IgD-negative memory B cell (primary cell): ENCODE results near the gene PC. TPM values are rescaled to one million over a fixed set of nuclear protein-coding genes. Genes with fewer than 3 reads are reported as not detected.
A peak's percentile ranks its signal among the peaks of the same experiment; 100 is the strongest.

Source experiments
- H3K27ac Mint-ChIP-seq, 3 donors: one replicate each; pipeline ENCODE4 v1.8.0; 2020 to 2022; ENCODE audit warnings: mild to moderate bottlenecking in 3 of 3, mixed read lengths in 3 of 3, moderate library complexity in 1 of 3
- H3K27me3 Mint-ChIP-seq: one replicate; pipeline ENCODE4 v1.8.0; 2021; ENCODE audit warnings: mixed read lengths
- H3K36me3 Mint-ChIP-seq: one replicate; pipeline ENCODE4 v1.8.0; 2020; ENCODE audit warnings: mild to moderate bottlenecking, mixed read lengths
- H3K4me1 Mint-ChIP-seq, 3 donors: one replicate each; pipeline ENCODE4 v1.8.0; 2020 to 2022; ENCODE audit warnings: mixed read lengths in 3 of 3, mild to moderate bottlenecking in 1 of 3
- H3K4me3 Mint-ChIP-seq, 4 donors: one replicate each; pipeline ENCODE4 v1.8.0; 2020 to 2022; ENCODE audit warnings: mild to moderate bottlenecking in 4 of 4, mixed read lengths in 4 of 4, moderate library complexity in 3 of 4
- H3K9me3 Mint-ChIP-seq, 3 donors: one replicate each; pipeline ENCODE4 v1.8.0; 2020 to 2021; ENCODE audit warnings: mixed read lengths in 3 of 3, mild to moderate bottlenecking in 1 of 3
- polyA plus RNA-seq: library from polyadenylated mRNA; unstranded; fragments of 300-500 nt; fragmentation: Illumina TruSeq; gene quantifications from one replicate; pipeline ENCODE4 v1.2.3, GENCODE V29; 2021

PC gene
- polyA plus RNA-seq, 1 donor from 2014 or later, result 1.3 TPM

DNA sequence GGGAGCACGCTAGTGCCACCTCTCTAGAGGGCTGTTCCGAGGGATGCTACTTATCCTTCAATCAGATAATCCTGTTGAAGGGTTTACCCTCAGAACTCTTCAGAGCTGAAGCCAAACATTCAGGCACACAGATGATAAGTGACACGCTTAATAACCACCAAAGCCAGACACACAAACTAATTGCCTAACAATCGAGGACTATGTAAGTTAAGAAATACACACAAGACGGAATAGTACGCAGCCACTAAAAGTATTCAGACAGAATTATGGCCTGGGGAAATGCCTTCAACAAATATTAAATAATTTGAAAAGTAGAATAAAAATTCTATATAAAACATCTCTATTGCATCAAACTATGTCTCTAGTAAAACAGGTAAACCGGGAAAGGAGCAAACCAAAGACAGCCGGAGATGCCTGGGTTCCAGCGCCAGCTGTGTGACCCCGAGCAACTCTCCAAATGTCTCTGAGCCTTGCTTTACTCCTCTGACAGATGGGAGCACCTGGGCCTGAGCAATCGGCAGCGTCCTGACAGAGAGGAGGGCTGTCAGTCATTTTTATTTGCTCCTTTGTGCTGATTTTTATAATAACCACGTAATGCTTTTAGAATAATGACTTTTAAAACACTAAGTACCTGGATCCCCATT, 90.0 kb downstream of the PC start:
- Mint-ChIP-seq H3K27me3 (no peaks in the 10 kb centered on the region), H3K4me1 (peaks cover 6 to 17% (median 14%) of the 10 kb centered on the region in 3 donors), H3K4me3 (peak overlapping the region; percentile 44 to 83 (median 67)), H3K9me3 (no peaks in the 10 kb centered on the region), H3K36me3 (no peaks in the 10 kb centered on the region), H3K27ac (peak overlapping the region in 2 of 3 donors; percentile 53 to 71)

DNA sequence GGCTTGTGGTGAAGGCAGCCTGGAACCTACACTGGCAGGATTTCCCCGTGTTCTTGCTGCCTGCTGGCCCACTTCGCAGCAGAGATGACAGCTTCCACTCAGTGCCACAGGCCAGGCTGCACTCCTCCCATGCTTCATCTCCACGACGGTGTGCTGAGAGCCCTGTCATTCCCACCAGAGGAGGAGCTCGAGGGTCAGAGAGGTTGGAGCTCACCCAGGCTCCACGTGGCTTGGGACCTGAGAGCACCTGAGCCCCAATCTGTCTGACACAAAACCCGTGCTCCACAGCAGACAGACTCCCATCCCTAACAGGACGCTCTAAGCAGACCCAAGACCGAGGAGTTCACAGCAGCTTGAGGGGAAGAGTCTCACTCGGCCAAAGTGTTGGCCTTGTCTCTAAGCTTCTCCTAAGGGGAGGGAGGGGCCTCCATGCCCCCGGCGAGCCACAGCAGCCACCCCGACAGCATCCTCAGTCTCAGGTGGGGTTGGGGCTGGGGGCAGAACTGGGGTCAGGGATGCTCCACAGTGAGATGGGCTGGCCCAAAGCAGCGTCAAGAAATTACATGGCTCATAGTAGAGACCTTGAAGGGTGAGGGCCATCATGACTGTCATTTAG, 90.7 kb downstream of the PC start:
- H3K27me3 Mint-ChIP-seq, result no peaks in the 10 kb centered on the region
- H3K4me3 Mint-ChIP-seq, result peak overlapping the region in 1 of 4 donors; percentile 62
- H3K27ac Mint-ChIP-seq, result no peak overlapping the region

DNA sequence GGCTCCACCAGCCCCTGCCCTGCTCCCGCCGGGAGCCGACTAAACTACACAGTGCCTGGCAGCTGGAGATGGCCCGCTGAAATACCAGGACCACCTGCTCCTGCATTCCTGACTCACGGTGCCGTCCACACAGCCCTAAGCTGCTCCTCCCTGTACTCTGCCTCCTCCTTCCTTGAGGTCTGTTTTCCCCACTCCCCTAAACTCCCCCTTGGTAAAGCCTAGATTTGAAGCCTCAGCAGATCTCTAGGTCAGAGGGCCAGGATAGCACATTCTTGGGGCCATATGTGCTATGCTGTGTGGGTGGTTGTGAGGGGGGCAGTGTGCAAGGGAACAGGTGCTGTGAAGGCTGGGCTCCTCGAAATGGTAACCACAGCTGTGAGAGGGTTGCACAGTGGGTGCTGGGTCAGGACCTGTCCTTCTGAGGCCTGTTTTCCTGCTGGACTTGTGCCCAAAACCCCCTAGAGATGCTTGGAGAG, 91.6 kb downstream of the PC start:
- Mint-ChIP-seq H3K27ac (no peak overlapping the region), H3K4me3 (no peak overlapping the region), H3K4me1 (peaks cover 6 to 17% (median 14%) of the 10 kb centered on the region in 3 donors), H3K27me3 (no peaks in the 10 kb centered on the region), H3K36me3 (no peaks in the 10 kb centered on the region), H3K9me3 (no peaks in the 10 kb centered on the region)

More for the DNA sequence above, 90.7 kb downstream of the PC start:
- Mint-ChIP-seq H3K9me3 (no peaks in the 10 kb centered on the region), H3K4me1 (peaks cover 6 to 17% (median 14%) of the 10 kb centered on the region in 3 donors), H3K36me3 (no peaks in the 10 kb centered on the region)

GRCh38 chr11:66866007-66866406, 92.2 kb downstream of the PC start:
- H3K4me1 Mint-ChIP-seq, result peaks cover 6 to 17% (median 14%) of the 10 kb centered on the region in 3 donors
- no peak overlapping the region for H3K27ac Mint-ChIP-seq
- no peaks in the 10 kb centered on the region for H3K27me3 Mint-ChIP-seq
- H3K4me3 Mint-ChIP-seq, result no peak overlapping the region
- no peaks in the 10 kb centered on the region for H3K36me3 Mint-ChIP-seq
- no peaks in the 10 kb centered on the region for H3K9me3 Mint-ChIP-seq

DNA sequence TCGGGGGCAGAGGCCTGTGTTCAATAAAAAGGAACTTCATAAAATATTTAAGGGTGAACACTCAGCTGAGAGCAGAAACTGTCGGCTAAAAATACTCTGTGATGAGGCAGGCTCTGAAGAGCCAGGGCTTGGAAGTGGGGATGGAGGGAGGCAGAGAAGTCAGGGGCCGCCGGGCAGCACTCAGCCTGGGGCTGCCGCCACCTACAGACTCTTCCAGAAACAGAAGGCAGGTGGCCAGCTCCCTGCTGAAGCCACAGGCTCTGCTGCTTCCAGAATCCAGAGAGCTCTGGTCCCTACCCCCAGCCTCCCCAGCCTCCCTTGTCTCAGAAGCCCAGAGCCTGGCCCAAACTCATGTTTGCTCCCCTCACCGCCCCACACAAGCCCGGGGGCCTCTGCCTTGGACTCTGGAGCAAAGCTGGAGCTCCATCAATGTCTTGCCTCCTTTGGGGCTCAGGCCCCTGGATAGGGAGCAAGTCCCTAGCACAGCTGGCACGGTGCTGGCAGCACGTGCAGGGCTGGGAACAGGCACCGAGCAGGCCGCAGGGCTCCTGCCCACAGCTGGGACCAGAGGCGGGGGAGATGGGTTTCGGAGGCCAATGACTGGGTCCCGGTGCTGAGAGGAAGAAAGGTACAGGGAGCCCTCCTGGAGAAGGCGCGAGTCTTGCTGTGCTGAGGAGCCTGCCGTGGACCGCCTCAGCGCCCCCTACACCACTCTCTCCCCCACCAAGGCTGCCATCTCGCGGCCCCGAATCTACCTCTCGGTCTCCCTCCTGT, 93.1 kb downstream of the PC start:
- H3K9me3 Mint-ChIP-seq, result no peaks in the 10 kb centered on the region
- H3K36me3 Mint-ChIP-seq, result no peaks in the 10 kb centered on the region
- H3K27me3 Mint-ChIP-seq, result no peaks in the 10 kb centered on the region
- peak overlapping the region in 2 of 3 donors; percentile 59 to 69 for H3K27ac Mint-ChIP-seq
- peak overlapping the region in 1 of 4 donors; percentile 15 for H3K4me3 Mint-ChIP-seq
- peaks cover 6 to 17% (median 14%) of the 10 kb centered on the region in 3 donors for H3K4me1 Mint-ChIP-seq

DNA sequence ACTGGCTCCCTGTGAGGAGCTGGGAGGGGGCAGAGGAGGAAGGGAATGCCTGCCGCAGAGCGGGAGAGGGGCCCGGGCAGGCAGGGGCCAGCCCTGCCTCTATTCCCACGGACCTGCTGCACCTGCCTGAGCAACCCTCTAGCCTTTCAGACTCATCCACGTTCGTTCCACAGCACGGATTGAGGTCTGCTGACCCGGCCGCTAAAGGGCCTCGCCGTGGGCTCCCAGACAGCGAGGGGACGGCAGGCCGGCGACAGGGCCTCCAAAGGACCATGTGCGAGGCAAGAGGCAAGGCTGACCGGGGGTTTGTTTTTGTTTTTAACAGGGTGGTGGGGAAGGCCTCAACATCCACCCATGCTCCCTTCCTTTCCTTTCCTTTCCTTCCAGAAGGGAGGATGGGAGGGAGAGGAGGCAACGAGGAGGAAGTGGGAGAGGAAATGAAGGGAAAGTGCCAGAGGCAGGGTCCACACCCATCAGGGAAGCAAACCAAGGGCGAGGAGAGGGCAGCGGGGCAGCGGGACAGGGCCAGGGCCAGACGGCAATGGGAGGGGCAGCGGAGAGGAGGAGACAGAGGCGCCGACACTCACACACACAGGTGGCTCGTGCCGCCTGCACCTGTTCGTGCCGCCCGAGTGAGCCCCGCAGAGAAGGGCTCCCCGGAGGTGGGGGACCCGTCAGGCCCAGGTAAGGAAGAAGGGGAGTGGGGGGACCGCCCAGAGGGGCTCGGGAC, 93.8 kb downstream of the PC start:
- no peaks in the 10 kb centered on the region for H3K27me3 Mint-ChIP-seq
- peaks cover 6 to 17% (median 14%) of the 10 kb centered on the region in 3 donors for H3K4me1 Mint-ChIP-seq
- H3K9me3 Mint-ChIP-seq, result no peaks in the 10 kb centered on the region
- peak overlapping the region in 1 of 4 donors; percentile 15 for H3K4me3 Mint-ChIP-seq
- peak overlapping the region in 1 of 3 donors; percentile 69 for H3K27ac Mint-ChIP-seq
- H3K36me3 Mint-ChIP-seq, result no peaks in the 10 kb centered on the region

GRCh38 chr11:66863428-66864125, 94.6 kb downstream of the PC start:
- Mint-ChIP-seq H3K9me3 (no peaks in the 10 kb centered on the region), H3K36me3 (no peaks in the 10 kb centered on the region), H3K27ac (no peak overlapping the region), H3K27me3 (no peaks in the 10 kb centered on the region), H3K4me3 (no peak overlapping the region), H3K4me1 (peaks cover 3 to 11% (median 10%) of the 10 kb centered on the region in 3 donors)

- Mint-ChIP-seq H3K4me3 (peak overlapping the region in 1 of 4 donors; percentile 43), H3K27me3 (no peaks in the 10 kb centered on the region), H3K9me3 (no peaks in the 10 kb centered on the region), H3K27ac (no peak overlapping the region), H3K36me3 (no peaks in the 10 kb centered on the region), H3K4me1 (peaks cover 0 to 7% (median 5%) of the 10 kb centered on the region in 3 donors)
Observed at GRCh38 chr11:66862559-66863037, 95.6 kb downstream of the PC start.

DNA sequence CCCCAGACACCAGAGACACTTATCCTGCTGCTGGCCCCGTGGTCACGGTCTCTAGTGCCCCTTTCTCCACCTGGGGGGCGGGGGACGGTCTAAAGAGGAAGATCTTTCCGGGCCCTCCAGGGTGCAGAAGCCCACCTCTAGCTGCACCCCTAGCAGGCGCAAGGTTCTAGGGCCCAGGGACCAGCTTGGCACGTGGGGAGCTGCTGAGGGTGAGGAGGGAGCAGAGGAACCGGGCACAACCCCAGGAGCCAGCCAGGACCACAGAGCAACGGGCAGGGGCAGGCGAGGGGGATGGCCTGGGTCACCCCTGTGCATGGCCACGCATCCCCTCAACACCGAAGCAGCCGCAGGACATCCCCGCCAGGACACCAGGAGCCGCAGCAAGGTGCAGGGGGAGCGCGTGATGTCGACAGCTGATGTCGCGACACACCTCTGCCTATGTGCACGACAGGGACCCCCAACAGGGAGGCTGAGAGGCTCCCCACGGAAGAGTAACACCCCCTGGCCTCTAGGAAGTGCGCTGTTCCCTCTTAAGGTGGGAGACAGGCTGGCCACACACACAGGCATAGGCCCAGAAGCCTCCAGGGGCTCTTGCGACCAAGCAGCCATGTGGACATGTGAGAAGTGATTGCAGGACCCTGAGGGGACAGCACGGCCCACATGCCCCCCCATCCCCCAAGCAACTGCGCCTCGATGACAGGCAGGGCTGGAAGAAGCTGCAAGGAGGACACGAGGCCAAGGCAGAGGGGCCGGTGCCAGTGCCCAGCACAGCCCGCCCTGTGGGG, 96.2 kb downstream of the PC start:
- Mint-ChIP-seq H3K4me3 (no peak overlapping the region), H3K4me1 (peaks cover 0 to 7% (median 5%) of the 10 kb centered on the region in 3 donors), H3K9me3 (no peaks in the 10 kb centered on the region), H3K27ac (no peak overlapping the region), H3K36me3 (no peaks in the 10 kb centered on the region), H3K27me3 (no peaks in the 10 kb centered on the region)

DNA sequence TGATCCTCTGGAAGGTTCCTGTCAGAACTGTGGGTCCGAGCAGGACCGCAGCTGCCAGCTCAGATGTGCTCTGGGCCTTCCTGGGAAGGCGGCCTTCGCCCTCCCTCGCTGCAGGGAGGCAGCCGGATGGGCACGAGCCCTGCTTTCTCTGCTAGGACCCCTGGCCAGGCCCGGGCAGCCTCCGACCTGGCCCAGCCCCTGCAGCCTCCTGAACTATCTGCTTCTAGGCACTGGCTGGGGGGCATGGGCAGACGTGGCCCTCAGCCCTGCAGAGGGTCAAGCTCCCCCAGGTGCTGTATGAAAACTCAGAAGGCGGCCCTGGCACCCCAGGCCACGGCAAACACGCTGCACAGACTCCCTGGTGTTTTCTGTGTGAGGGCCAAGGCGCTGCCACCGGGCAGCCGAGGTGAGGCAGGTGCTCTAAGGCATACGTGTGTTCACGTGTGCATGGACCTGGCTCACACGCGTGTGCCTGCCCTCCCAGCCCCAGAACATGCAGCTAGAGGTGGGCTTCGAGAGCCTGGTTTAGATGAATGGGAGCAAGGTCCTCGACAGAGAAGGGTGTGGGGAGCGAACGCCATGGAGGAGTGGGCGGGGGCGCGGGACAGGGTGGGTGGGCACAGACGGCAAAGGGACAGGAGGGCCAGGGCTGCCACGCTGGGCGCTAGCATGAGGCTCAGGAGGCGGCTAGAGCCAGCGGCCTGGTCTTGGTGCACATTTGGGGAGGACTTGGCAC, 97.0 kb downstream of the PC start:
- H3K27ac Mint-ChIP-seq, result no peak overlapping the region
- peaks cover 0 to 7% (median 5%) of the 10 kb centered on the region in 3 donors for H3K4me1 Mint-ChIP-seq
- H3K9me3 Mint-ChIP-seq, result no peaks in the 10 kb centered on the region
- H3K4me3 Mint-ChIP-seq, result no peak overlapping the region
- H3K27me3 Mint-ChIP-seq, result no peaks in the 10 kb centered on the region
- H3K36me3 Mint-ChIP-seq, result no peaks in the 10 kb centered on the region

DNA sequence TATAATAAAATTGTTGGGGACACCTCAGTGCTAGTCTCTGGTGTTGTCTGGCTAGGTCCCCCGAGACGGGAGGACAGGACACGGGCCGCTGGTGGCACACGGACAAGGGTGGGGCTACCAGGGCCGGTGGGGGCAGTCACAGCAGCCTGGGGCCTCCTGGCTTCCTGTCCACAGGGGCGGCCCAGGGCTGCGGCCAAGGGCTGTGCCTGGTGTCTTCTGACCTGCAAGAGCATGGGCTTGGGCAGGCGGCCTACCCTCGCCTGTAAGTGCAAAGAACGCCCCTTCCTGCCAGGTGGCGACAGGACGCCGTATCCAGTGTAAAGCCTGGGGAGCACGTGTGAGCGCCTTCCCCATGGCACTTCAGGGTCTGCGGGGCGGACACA, 97.7 kb downstream of the PC start:
- Mint-ChIP-seq H3K4me3 (peak overlapping the region in 1 of 4 donors; percentile 26), H3K9me3 (no peaks in the 10 kb centered on the region), H3K27me3 (no peaks in the 10 kb centered on the region), H3K27ac (no peak overlapping the region), H3K4me1 (peaks cover 5 to 9% (median 7%) of the 10 kb centered on the region in 3 donors), H3K36me3 (no peaks in the 10 kb centered on the region)

GRCh38 chr11:66859686-66860448, 98.3 kb downstream of the PC start:
- Mint-ChIP-seq H3K27ac (no peak overlapping the region), H3K36me3 (no peaks in the 10 kb centered on the region), H3K27me3 (no peaks in the 10 kb centered on the region), H3K4me3 (peak overlapping the region in 1 of 4 donors; percentile 26), H3K9me3 (no peaks in the 10 kb centered on the region), H3K4me1 (peaks cover 3 to 10% (median 9%) of the 10 kb centered on the region in 3 donors)
